Gastrocnemius medialis (tissue), 4 donors: ENCODE measurements around the gene PLCD1. TPM values are rescaled to one million over a fixed set of nuclear protein-coding genes. Genes with fewer than 3 reads are reported as not detected.

Source experiments
- ATAC-seq, 2 donors: fragments of 150-250 bp; one replicate each; pipeline ENCODE4 v1.9.1; 2016
- DNase-seq, 2 donors: peaks; one replicate each; pipeline ENCODE4 v3.0.0-alpha.2; 2019
- H3K27ac ChIP-seq, 4 donors: fragments of 200-600 bp; sonication (generic); 1 replicate in 1 of 4; 2 replicates in 3 of 4; pipeline ENCODE4 v1.5.1; 2016 to 2018; ENCODE audit warnings: mild to moderate bottlenecking in 2 of 4, moderate library complexity in 1 of 4
- H3K27me3 ChIP-seq, 3 donors: fragments of 200-600 bp; sonication (generic) in 2 of 3; 1 replicate in 1 of 3; 2 replicates in 2 of 3; pipeline versions ENCODE4 v1.5.1 to v1.6.0; 2016 to 2019; ENCODE audit warnings: mild to moderate bottlenecking in 1 of 3, moderate library complexity in 1 of 3
- H3K36me3 ChIP-seq, 2 donors: fragments of 200-600 bp; sonication (generic) in 1 of 2; one replicate each; pipeline ENCODE4 v1.5.1; 2017 to 2018
- H3K4me1 ChIP-seq, 2 donors: fragments of 200-600 bp; sonication (generic) in 1 of 2; one replicate each; pipeline ENCODE4 v1.5.1; 2016 to 2017; ENCODE audit warnings: mild to moderate bottlenecking in 2 of 2
- H3K4me3 ChIP-seq, 4 donors: fragments of 200-600 bp; sonication (generic) in 3 of 4; 1 replicate in 1 of 4; 2 replicates in 3 of 4; pipeline ENCODE4 v1.5.1; 2016 to 2019; ENCODE audit warnings: mild to moderate bottlenecking in 2 of 4
- H3K9me3 ChIP-seq, 3 donors: fragments of 200-600 bp; sonication (generic) in 2 of 3; 1 replicate in 1 of 3; 2 replicates in 2 of 3; pipeline ENCODE4 v1.5.1; 2016 to 2019
- POLR2A ChIP-seq, 2 donors: fragments of 450-650 bp; IDR thresholded peaks; one replicate each; pipeline ENCODE4 v1.6.1; 2017; ENCODE audit warnings: antibody characterized with exemption in 2 of 2, mild to moderate bottlenecking in 2 of 2, moderate library complexity in 2 of 2
- in situ Hi-C, 4 donors: fragments of 200-750 bp; cut with MboI; loops; one replicate each; pipeline versions ENCODE4 v1.15.0 to v1.8.0; 2017; ENCODE audit warnings: low sequenced_read_pairs in 4 of 4
- intact Hi-C: fragments of 100-400 bp; cut with DNase I; formaldehyde crosslinking; loops from one replicate; pipeline ENCODE4 v1.15.1; 2023; ENCODE audit warnings: low total_unique reads
- total RNA-seq, 4 donors: library from RNA; depleted of rRNA; stranded (reverse); fragments of >200 nt; gene quantifications; one replicate each; pipeline versions ENCODE4 v1.1.0 to v1.2.3, GENCODE V29; 2016
- TF ChIP-seq, protein P1 (sequence below), 5 experiments: fragments of 450-650 bp in 3 of 5; fragments of 200-600 bp in 2 of 5; sonication (generic) in 2 of 5; IDR thresholded peaks in 4 of 5; conservative IDR thresholded peaks in 1 of 5; 1 replicate in 4 of 5; 2 replicates in 1 of 5; pipeline ENCODE4 v1.5.1; 2016 to 2019; ENCODE audit warnings: antibody characterized with exemption in 5 of 5, mild to moderate bottlenecking in 3 of 5, moderate library complexity in 3 of 5

Gene PLCD1
- total RNA-seq, 4 donors from 2014 or later, result 2.4 to 6.2 (median 4.7) TPM

DNA sequence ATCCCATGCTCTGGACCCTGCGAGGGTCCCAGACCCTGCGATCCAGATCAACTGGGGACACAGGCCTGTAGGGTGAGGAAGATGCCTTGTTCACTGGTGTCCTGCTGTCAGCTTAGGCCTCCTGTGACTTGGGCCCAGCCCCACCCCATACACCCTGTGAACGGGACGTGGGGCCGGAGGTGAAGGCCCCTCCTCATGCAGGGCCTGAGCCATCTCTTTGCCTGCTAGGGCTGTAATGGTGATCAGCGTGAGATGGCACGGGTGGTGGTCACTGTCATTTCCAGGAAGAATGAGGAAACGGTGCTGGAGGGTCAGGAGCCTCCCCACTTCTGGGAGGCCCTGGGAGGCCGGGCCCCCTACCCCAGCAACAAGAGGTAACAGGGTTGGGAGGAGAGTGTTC is 26.5 kb downstream of the PLCD1 start:
- intact Hi-C loops, result loop anchor here (1.0 kb wide), 1 partner anchor 29 kb away; no protein-coding TSS in a partner anchor
- in situ Hi-C loops, result no loop called here
- TF ChIP-seq POLR2A (IDR thresholded peaks at IDR 0.05), result no peak
- TF ChIP-seq, protein P1, sequence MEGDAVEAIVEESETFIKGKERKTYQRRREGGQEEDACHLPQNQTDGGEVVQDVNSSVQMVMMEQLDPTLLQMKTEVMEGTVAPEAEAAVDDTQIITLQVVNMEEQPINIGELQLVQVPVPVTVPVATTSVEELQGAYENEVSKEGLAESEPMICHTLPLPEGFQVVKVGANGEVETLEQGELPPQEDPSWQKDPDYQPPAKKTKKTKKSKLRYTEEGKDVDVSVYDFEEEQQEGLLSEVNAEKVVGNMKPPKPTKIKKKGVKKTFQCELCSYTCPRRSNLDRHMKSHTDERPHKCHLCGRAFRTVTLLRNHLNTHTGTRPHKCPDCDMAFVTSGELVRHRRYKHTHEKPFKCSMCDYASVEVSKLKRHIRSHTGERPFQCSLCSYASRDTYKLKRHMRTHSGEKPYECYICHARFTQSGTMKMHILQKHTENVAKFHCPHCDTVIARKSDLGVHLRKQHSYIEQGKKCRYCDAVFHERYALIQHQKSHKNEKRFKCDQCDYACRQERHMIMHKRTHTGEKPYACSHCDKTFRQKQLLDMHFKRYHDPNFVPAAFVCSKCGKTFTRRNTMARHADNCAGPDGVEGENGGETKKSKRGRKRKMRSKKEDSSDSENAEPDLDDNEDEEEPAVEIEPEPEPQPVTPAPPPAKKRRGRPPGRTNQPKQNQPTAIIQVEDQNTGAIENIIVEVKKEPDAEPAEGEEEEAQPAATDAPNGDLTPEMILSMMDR (IDR thresholded peaks at IDR 0.05 in 4 of 5, conservative IDR thresholded peaks at IDR 0.05 in 1 of 5), result no peak
- Histone ChIP-seq H3K4me1 (peaks cover 5 to 6% of the 10 kb centered on the region in 2 donors), H3K27me3 (no peaks in the 10 kb centered on the region), H3K36me3 (peaks cover 0 to 5% of the 10 kb centered on the region in 2 donors), H3K27ac (no peak overlapping the region), H3K4me3 (no peak overlapping the region), H3K9me3 (no peaks in the 10 kb centered on the region)
- peak in 1 of 2 donors; percentile 9 for DNase-seq
- ATAC-seq, result no peak

DNA sequence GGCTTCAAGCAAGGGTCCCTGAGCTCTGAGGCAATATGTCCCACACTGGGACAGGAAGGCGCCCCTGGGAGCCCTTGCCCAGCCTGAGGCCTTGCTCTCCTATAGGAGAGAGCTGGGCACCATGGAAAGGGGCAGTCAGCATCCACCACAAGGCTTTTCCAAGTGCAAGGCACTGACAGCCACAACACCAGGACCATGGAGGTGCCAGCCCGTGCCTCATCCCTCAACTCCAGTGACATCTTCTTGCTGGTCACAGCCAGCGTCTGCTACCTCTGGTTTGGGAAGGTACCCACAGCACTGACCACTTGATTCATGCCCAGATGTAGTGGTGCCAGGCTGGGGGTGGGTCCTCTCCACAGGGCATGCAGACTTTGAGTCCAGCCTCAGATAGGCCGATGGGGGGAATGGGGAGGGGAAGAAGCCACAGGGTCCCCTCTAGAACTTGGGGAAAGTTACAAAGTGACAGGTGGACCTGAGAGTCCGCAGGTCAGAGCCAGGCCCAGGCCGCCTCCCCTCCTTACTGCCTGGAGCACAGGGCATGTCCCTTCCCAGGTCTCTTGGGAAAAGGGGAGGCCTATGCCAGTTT is 27.1 kb downstream of the PLCD1 start:
- Histone ChIP-seq H3K27me3 (no peaks in the 10 kb centered on the region), H3K36me3 (no peaks in the 10 kb centered on the region), H3K4me1 (peaks cover 5 to 6% of the 10 kb centered on the region in 2 donors), H3K4me3 (no peak overlapping the region), H3K9me3 (no peaks in the 10 kb centered on the region), H3K27ac (no peak overlapping the region)
- TF ChIP-seq POLR2A (IDR thresholded peaks at IDR 0.05), result no peak
- TF ChIP-seq, protein P1 (IDR thresholded peaks at IDR 0.05 in 4 of 5, conservative IDR thresholded peaks at IDR 0.05 in 1 of 5), result no peak
- intact Hi-C loops, result no loop called here
- DNase-seq (peak in 1 of 2 donors; percentile 10), ATAC-seq (no peak)
- in situ Hi-C loops, result no loop called here

DNA sequence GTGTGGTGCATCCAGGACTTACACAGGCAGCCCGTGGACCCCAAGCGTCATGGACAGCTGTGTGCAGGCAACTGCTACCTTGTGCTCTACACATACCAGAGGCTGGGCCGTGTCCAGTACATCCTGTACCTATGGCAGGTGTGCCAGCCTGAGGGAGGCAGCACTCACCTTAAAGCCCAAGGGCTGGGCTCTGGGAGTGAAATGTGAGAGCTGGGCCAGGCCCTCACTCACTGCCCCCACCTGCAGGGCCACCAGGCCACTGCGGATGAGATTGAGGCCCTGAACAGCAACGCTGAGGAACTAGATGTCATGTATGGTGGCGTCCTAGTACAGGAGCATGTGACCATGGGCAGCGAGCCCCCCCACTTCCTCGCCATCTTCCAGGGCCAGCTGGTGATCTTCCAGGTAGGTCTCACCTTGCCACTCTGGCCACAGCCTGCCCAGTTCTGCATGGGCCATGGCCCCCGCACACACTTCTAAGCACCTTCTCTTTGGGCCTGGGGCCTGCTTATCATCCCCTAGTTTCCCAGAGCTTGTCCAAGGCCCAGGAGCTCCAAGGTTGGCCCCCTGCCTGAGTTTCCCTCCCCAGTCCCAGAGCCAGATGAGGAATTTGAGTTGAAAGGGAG is 27.9 kb downstream of the PLCD1 start:
- in situ Hi-C loops, result no loop called here
- intact Hi-C loops, result no loop called here
- ATAC-seq (no peak), DNase-seq (peak in 1 of 2 donors; percentile 12)
- H3K27ac ChIP-seq, result no peak overlapping the region
- H3K36me3 ChIP-seq, result no peaks in the 10 kb centered on the region
- H3K9me3 ChIP-seq, result no peaks in the 10 kb centered on the region
- no peak overlapping the region for H3K4me3 ChIP-seq
- no peaks in the 10 kb centered on the region for H3K27me3 ChIP-seq
- no peak for TF ChIP-seq POLR2A (IDR thresholded peaks at IDR 0.05)
- TF ChIP-seq, protein P1 (IDR thresholded peaks at IDR 0.05 in 4 of 5, conservative IDR thresholded peaks at IDR 0.05 in 1 of 5), result no peak
- peaks cover 5 to 6% of the 10 kb centered on the region in 2 donors for H3K4me1 ChIP-seq

DNA sequence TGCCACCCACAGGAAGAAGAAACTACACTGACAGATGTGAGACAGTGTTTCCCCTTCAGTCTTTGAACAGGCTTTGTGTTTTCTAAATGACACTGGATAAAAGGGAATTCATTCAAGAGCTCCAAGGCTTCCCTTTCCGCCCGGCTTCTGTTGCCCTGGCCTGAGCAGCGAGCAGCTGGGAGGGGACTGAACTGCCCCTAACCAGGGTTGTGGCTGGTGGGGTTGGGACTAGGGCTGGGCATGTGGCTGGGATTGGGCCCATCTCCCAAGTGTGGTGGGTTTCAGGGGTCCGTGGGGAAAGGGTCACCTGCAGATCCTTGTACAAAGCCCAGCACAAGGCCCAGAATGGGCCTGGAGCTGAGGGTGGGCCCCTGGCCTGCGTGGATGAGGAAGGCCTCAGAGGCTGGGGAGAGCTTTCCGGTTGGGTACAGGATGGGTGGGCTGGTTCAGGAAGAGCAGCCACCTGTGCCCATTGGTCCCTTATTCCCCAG is 28.4 kb downstream of the PLCD1 start:
- TF ChIP-seq, protein P1 (IDR thresholded peaks at IDR 0.05 in 4 of 5, conservative IDR thresholded peaks at IDR 0.05 in 1 of 5), result no peak
- no peak for TF ChIP-seq POLR2A (IDR thresholded peaks at IDR 0.05)
- no peak overlapping the region for H3K27ac ChIP-seq
- intact Hi-C loops (no loop called here), in situ Hi-C loops (no loop called here)
- no peak for ATAC-seq
- H3K36me3 ChIP-seq, result no peaks in the 10 kb centered on the region
- no peak overlapping the region for H3K4me3 ChIP-seq
- no peaks in the 10 kb centered on the region for H3K9me3 ChIP-seq
- H3K27me3 ChIP-seq, result no peaks in the 10 kb centered on the region
- peak in 1 of 2 donors; percentile 7 for DNase-seq
- H3K4me1 ChIP-seq, result peaks cover 5 to 6% of the 10 kb centered on the region in 2 donors
